SU-DHL-6 (cell line): Measurements from ENCODE around the gene FOXO6.

ENCODE experiments used
- CTCF ChIP-seq: fragments of 200-600 bp; sonication (generic); IDR thresholded peaks from one replicate; pipeline ENCODE4 v1.5.1; 2017; ENCODE audit warnings: antibody characterized with exemption, mild to moderate bottlenecking, low read length, moderate library complexity; ENCODE audit not compliant: insufficient read depth, poor library complexity, severe bottlenecking
- EZH2phosphoT487 ChIP-seq: fragments of 200-600 bp; sonication (generic), shearing (Covaris generic); conservative IDR thresholded peaks from 2 replicates; pipeline ENCODE4 v1.6.1; 2018; ENCODE audit warnings: mild to moderate bottlenecking, antibody characterized with exemption, low read length, moderate library complexity, mixed read lengths

DNA sequence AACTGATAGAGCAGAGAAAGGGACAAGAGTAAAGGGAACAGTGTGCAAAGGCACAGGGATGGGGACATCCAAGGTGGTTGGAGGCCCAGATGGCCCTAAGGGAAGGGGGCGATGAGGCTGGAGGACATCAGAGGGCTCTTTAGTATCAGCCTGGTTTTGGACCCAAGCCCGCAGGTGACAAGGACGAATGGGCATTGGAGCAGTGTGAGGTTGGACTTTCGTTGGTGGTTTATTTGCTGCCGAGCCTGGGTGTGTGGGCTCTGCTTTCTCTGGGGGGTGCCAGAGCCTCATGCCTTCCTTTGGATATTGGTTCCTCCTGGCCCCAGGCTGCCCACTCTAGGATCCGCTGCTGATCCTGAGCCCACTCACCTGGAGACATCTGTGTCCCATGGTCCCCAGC lies 12.1 kb downstream of the FOXO6 start:
- TF ChIP-seq CTCF (no peak), EZH2phosphoT487 (no peak)
